Skeletal muscle tissue (tissue), 4 donors: ENCODE measurements around the gene ST3GAL5. TPM values are rescaled to one million over a fixed set of nuclear protein-coding genes. Genes with fewer than 3 reads are reported as not detected.
A peak's percentile ranks its signal among the peaks of the same experiment; 100 is the strongest.

Source experiments
- H3K27ac ChIP-seq: one replicate; pipeline ENCODE4 v1.7.0; 2013; ENCODE audit warnings: mild to moderate bottlenecking, low read depth, low read length, inconsistent platforms
- H3K27me3 ChIP-seq, 3 donors: one replicate each; pipeline ENCODE4 v1.7.0; 2013; ENCODE audit warnings: low read length in 3 of 3; ENCODE audit not compliant: control insufficient read depth in 3 of 3, insufficient read depth in 3 of 3
- H3K36me3 ChIP-seq, 3 donors: one replicate each; pipeline ENCODE4 v1.7.0; 2013; ENCODE audit warnings: low read length in 3 of 3; ENCODE audit not compliant: control insufficient read depth in 3 of 3, insufficient read depth in 3 of 3
- H3K4me1 ChIP-seq, 3 donors: one replicate each; pipeline ENCODE4 v1.7.0; 2013; ENCODE audit warnings: low read length in 3 of 3, mild to moderate bottlenecking in 3 of 3; ENCODE audit not compliant: control insufficient read depth in 3 of 3, insufficient read depth in 3 of 3
- H3K4me3 ChIP-seq, 3 donors: one replicate each; pipeline ENCODE4 v1.7.0; 2013; ENCODE audit warnings: low read length in 3 of 3
- H3K9ac ChIP-seq, 3 donors: one replicate each; pipeline ENCODE4 v1.7.0; 2013; ENCODE audit warnings: low read length in 3 of 3, mild to moderate bottlenecking in 3 of 3, moderate library complexity in 2 of 3, low read depth in 1 of 3
- H3K9me3 ChIP-seq, 3 donors: one replicate each; pipeline ENCODE4 v1.7.0; 2013; ENCODE audit warnings: low read length in 3 of 3; ENCODE audit not compliant: control insufficient read depth in 3 of 3
- total RNA-seq: library from RNA; depleted of rRNA; stranded (reverse); fragments of >200 nt; gene quantifications from one replicate; pipeline ENCODE4 v1.2.3, GENCODE V29; 2014
- donor health status: Osteomylitis.

The ST3GAL5 gene
- total RNA-seq, 1 donor from 2014 or later = 24.5 TPM

GRCh38 chr2:85906748-85907147, 18.0 kb upstream of the ST3GAL5 start:
- H3K4me1 ChIP-seq = peaks cover 4 to 9% (median 8%) of the 10 kb centered on the region in 3 donors
- H3K4me3 ChIP-seq = no peak overlapping the region
- no peak overlapping the region for H3K27ac ChIP-seq
- no peaks in the 10 kb centered on the region for H3K9me3 ChIP-seq
- H3K9ac ChIP-seq = no peak overlapping the region
- no peaks in the 10 kb centered on the region for H3K27me3 ChIP-seq
- no peaks in the 10 kb centered on the region for H3K36me3 ChIP-seq

GRCh38 chr2:85905891-85906290, 17.1 kb upstream of the ST3GAL5 start:
- H3K9me3 ChIP-seq = no peaks in the 10 kb centered on the region
- H3K27me3 ChIP-seq = no peaks in the 10 kb centered on the region
- H3K4me3 ChIP-seq = no peak overlapping the region
- no peak overlapping the region for H3K9ac ChIP-seq
- H3K4me1 ChIP-seq = peaks cover 4 to 9% (median 8%) of the 10 kb centered on the region in 3 donors
- H3K36me3 ChIP-seq = no peaks in the 10 kb centered on the region
- H3K27ac ChIP-seq = peak overlapping the region; percentile 13

GRCh38 chr2:85905187-85905666, 16.4 kb upstream of the ST3GAL5 start:
- Histone ChIP-seq H3K4me1 (peaks cover 4 to 9% (median 8%) of the 10 kb centered on the region in 3 donors), H3K9me3 (no peaks in the 10 kb centered on the region), H3K27me3 (no peaks in the 10 kb centered on the region), H3K9ac (no peak overlapping the region), H3K4me3 (no peak overlapping the region), H3K27ac (peak overlapping the region; percentile 13), H3K36me3 (no peaks in the 10 kb centered on the region)

- Histone ChIP-seq H3K9me3 (no peaks in the 10 kb centered on the region), H3K36me3 (no peaks in the 10 kb centered on the region), H3K27ac (no peak overlapping the region), H3K9ac (no peak overlapping the region), H3K4me1 (peaks cover 4 to 9% (median 8%) of the 10 kb centered on the region in 3 donors), H3K27me3 (no peaks in the 10 kb centered on the region), H3K4me3 (no peak overlapping the region)
Measured at GRCh38 chr2:85903849-85904248, 15.1 kb upstream of the ST3GAL5 start.

- no peak overlapping the region for H3K9ac ChIP-seq
Measured at GRCh38 chr2:85902496-85902895, 13.7 kb upstream of the ST3GAL5 start.

GRCh38 chr2:85901155-85901554, 12.4 kb upstream of the ST3GAL5 start:
- no peaks in the 10 kb centered on the region for H3K9me3 ChIP-seq
- no peak overlapping the region for H3K4me3 ChIP-seq
- H3K36me3 ChIP-seq = no peaks in the 10 kb centered on the region
- no peaks in the 10 kb centered on the region for H3K27me3 ChIP-seq
- H3K9ac ChIP-seq = no peak overlapping the region
- no peak overlapping the region for H3K27ac ChIP-seq
- peaks cover 4 to 9% (median 8%) of the 10 kb centered on the region in 3 donors for H3K4me1 ChIP-seq

More at GRCh38 chr2:85902496-85902895, 13.7 kb upstream of the ST3GAL5 start:
- no peaks in the 10 kb centered on the region for H3K27me3 ChIP-seq
- no peak overlapping the region for H3K4me3 ChIP-seq
- H3K9me3 ChIP-seq = no peaks in the 10 kb centered on the region
- no peak overlapping the region for H3K27ac ChIP-seq
- no peaks in the 10 kb centered on the region for H3K36me3 ChIP-seq
- H3K4me1 ChIP-seq = peaks cover 4 to 9% (median 8%) of the 10 kb centered on the region in 3 donors

- no peaks in the 10 kb centered on the region for H3K27me3 ChIP-seq
- H3K4me3 ChIP-seq = no peak overlapping the region
- peaks cover 0 to 6% (median 4%) of the 10 kb centered on the region in 3 donors for H3K4me1 ChIP-seq
- no peak overlapping the region for H3K9ac ChIP-seq
- H3K36me3 ChIP-seq = no peaks in the 10 kb centered on the region
- H3K9me3 ChIP-seq = no peaks in the 10 kb centered on the region
- no peak overlapping the region for H3K27ac ChIP-seq
Measured at GRCh38 chr2:85900366-85900765, 11.6 kb upstream of the ST3GAL5 start.

- Histone ChIP-seq H3K27ac (no peak overlapping the region), H3K4me3 (no peak overlapping the region), H3K9me3 (no peaks in the 10 kb centered on the region), H3K4me1 (peaks cover 0 to 1% (median 0%) of the 10 kb centered on the region in 3 donors), H3K36me3 (no peaks in the 10 kb centered on the region), H3K9ac (no peak overlapping the region), H3K27me3 (no peaks in the 10 kb centered on the region)
Measured at GRCh38 chr2:85899849-85900248, 11.1 kb upstream of the ST3GAL5 start.

- H3K27ac ChIP-seq = no peak overlapping the region
- no peaks in the 10 kb centered on the region for H3K4me1 ChIP-seq
- H3K27me3 ChIP-seq = no peaks in the 10 kb centered on the region
- no peaks in the 10 kb centered on the region for H3K9me3 ChIP-seq
- no peaks in the 10 kb centered on the region for H3K36me3 ChIP-seq
- no peak overlapping the region for H3K9ac ChIP-seq
- no peak overlapping the region for H3K4me3 ChIP-seq
Measured at GRCh38 chr2:85899284-85899683, 10.5 kb upstream of the ST3GAL5 start.

- H3K36me3 ChIP-seq = no peaks in the 10 kb centered on the region
- no peak overlapping the region for H3K27ac ChIP-seq
- no peak overlapping the region for H3K4me3 ChIP-seq
- H3K9ac ChIP-seq = no peak overlapping the region
- no peaks in the 10 kb centered on the region for H3K27me3 ChIP-seq
- no peaks in the 10 kb centered on the region for H3K4me1 ChIP-seq
- H3K9me3 ChIP-seq = no peaks in the 10 kb centered on the region
Measured at GRCh38 chr2:85898881-85899280, 10.1 kb upstream of the ST3GAL5 start.
